ENCODE data around the gene APLP1. TPM values are rescaled to one million over a fixed set of nuclear protein-coding genes. Genes with fewer than 3 reads are reported as not detected.
"Not testable (repeated sequence)": the region's sequence is repeated elsewhere in the genome, so short reads cannot be mapped to it uniquely, and the experiment has no call there.

APLP1 gene
- total RNA-seq, 1 donor = not detected

DNA sequence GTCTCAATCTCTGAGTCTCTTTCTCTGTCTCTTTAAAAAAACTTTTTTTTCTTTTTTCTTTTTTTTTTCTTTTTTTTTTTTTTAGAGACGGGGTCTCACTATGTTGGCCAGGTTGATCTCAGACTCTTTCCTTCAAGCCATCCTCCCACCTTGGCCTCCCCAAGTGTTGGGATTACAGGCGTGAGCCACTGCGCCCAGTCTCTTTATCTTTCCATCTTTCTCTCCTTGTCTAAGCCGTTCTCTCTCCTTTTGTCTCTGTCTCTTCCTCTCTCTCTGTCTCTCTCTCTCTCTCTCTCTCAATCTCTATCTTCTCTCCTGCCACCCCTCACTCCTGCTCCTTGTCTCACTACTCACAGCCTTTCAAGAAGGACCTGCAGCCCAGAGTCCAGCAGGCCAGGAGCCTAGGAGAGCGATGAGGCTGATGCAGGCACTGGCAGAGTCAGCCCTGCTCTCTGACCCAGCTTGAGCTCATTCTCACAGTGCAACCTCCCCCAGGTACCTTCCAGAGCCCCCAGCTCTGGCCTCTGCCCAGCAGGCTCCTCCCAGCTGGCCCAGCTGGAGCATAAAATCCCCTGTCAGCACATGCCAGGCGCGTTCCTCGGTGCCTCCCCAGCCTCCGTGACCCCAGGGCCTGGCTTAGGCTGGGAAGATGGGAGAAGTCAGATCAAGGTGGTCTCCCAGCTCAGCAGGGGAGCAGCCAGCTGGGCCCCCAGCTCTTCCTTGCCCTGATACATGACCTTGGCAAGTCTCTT is 16.2 kb upstream of the APLP1 start, which contains the start of gene NPHS1:
TSS of gene NPHS1 (minus strand) at position 476 of the 752 bp plus-strand sequence. CDS start 667 bp downstream, outside the sequence.
- DNase-seq (ENCODE audit: low read depth in 2 of 3, low spot score in 2 of 3) = no peak

DNA sequence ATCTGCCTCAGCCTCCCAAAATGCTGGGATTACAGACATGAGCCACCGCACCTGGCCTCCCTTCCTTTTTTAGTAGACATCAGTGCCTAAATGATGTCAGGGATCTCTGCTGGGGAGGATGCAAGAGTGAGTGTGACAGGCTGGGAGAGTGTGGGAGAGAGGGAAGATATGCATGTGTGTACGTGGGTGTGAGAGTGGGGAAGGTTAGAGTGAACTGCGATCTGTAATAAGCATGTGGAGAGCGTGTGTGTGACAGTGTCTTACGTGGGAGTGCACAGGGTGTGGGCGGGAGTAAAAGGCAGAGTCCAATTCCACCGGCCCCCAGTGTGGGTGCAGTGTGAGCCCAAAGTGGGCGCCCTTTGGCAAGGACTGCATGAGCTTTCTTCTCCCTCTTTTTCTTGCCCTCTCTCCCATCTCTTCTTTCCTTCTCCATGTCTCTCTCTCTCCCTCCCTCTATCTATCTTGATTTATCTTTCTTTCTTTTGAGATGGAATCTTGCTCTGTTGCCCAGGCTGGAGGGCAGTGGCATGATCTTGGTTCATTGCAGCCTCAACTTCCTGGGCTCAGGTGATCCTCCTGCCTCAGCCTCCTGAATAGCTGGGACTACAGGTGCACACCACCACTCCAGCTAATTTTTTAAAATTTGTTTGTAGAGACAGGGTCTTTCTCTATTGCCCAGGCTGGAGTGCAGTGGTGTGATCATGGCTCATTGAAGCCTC is 15.2 kb upstream of the APLP1 start:
- no peak for DNase-seq (ENCODE audit: low read depth in 2 of 3, low spot score in 2 of 3)

DNA sequence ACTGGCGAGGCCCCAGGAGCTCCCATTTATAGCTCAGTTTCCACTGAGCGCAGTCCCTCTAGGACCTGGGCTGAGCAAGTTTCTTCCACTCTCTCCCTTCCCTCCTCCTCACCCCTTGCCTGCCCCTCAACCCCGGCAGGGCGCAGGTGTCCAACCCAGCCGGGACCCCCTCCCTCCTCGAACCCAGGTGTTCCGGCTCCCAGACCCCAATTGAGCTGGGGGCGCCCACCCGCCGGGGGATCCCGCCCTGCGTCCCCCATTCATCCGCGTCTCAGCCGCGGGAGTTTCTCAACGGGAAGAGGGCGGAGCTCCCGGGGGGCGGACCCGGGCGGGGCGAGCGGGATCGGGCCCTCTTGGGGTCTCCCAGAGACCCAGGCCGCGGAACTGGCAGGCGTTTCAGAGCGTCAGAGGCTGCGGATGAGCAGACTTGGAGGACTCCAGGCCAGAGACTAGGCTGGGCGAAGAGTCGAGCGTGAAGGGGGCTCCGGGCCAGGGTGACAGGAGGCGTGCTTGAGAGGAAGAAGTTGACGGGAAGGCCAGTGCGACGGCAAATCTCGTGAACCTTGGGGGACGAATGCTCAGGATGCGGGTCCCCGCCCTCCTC is 11.7 kb upstream of the APLP1 start, which contains the start of gene KIRREL2:
TSS of gene KIRREL2 (plus strand) at position 366 of the 604 bp plus-strand sequence. CDS start at position 575, 209 bp downstream.
- DNase-seq (ENCODE audit: low read depth in 2 of 3, low spot score in 2 of 3) = peak in 1 of 3 donors; percentile 32

DNA sequence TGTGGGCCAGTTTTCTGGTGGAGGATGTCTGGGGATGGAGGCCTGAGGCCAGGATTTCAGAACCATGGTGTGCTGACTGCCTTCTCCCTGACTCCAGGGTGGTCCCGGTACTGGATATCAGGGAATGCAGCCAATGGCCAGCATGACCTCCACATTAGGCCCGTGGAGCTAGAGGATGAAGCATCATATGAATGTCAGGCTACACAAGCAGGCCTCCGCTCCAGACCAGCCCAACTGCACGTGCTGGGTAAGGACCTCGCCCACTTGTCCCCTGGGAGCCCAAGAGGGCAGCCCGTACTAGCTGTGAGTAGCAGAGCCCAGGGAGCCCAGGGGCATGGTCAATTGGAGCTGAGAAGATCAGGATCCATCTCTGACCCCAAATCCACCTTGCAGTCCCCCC is 10.1 kb upstream of the APLP1 start:
- no peak for DNase-seq (ENCODE audit: low read depth in 2 of 3, low spot score in 2 of 3)

DNA sequence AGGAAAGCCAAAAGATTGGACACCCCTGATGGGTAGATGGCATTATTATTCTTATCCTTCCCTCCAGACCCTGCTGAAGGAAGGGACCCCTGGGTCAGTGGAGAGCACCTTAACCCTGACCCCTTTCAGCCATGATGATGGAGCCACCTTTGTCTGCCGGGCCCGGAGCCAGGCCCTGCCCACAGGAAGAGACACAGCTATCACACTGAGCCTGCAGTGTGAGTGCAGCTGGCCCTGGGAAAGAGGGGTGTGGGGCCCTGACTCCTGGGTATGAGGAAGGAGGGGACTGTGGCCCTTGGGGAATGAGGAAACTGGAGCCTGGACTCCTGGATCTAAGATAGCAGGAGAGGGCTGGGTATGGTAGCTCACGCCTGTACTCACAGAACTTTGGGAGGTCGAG is 9.0 kb upstream of the APLP1 start:
- no peak for DNase-seq (ENCODE audit: low read depth in 2 of 3, low spot score in 2 of 3)

DNA sequence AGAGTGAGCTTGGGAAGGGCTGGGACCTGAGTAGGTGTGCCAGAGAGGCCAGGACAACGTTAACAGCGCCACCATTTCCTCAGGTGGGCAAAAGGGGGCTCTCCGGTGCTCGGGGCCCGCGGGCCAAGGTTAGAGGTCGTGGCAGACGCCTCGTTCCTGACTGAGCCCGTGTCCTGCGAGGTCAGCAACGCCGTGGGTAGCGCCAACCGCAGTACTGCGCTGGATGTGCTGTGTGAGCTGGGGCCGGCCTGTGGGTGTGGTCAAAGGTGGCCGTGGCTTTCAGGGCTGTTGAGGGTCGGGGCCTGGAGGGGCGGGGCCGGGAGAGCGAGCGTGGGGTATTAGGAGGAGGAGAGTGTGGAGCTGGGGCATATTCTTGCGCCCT is 7.9 kb upstream of the APLP1 start:
- no peak for DNase-seq (ENCODE audit: low read depth in 2 of 3, low spot score in 2 of 3)

DNA sequence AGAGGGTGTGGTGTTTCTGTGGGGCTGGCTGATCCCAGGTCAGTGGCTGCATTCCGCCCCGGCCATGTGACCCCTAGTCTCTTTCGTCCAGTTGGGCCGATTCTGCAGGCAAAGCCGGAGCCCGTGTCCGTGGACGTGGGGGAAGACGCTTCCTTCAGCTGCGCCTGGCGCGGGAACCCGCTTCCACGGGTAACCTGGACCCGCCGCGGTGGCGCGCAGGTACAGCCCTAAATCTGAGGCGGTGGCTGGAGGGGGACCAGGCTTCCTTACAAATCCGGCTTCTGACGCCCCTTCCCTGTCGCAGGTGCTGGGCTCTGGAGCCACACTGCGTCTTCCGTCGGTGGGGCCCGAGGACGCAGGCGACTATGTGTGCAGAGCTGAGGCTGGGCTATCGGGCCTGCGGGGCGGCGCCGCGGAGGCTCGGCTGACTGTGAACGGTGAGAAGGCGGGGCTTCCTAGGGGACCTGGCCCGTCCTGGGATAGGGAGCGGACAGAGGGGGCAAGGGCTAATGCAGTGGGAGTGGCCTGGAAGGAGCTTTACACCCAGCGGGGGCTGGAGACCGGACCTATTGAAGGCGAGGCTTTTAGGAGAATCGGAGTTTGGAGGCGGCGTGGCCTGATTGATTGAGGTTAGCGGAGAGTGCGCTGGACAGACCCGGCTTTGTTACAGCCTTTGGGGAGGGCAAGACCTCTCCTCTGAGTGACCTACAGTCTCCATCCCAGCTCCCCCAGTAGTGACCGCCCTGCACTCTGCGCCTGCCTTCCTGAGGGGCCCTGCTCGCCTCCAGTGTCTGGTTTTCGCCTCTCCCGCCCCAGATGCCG is 7.3 kb upstream of the APLP1 start:
- DNase-seq (ENCODE audit: low read depth in 2 of 3, low spot score in 2 of 3) = no peak

DNA sequence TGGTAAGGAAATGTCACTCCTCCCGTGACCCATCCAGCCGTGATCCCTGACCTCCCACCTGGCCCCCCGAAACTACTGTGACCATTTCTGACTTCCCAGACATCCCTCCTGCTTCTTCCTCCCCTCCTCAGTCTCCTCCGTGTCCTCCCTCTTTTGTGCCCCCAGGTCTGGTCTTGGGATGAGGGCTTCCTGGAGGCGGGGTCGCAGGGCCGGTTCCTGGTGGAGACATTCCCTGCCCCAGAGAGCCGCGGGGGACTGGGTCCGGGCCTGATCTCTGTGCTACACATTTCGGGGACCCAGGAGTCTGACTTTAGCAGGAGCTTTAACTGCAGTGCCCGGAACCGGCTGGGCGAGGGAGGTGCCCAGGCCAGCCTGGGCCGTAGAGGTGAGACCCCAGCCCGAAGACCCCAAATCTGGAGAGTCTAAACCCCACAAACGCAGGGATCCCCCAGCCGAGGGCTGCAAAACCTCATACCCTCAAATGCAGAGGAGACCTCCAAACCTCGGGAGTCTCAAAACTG is 6.7 kb upstream of the APLP1 start:
- DNase-seq (ENCODE audit: low read depth in 2 of 3, low spot score in 2 of 3) = no peak

DNA sequence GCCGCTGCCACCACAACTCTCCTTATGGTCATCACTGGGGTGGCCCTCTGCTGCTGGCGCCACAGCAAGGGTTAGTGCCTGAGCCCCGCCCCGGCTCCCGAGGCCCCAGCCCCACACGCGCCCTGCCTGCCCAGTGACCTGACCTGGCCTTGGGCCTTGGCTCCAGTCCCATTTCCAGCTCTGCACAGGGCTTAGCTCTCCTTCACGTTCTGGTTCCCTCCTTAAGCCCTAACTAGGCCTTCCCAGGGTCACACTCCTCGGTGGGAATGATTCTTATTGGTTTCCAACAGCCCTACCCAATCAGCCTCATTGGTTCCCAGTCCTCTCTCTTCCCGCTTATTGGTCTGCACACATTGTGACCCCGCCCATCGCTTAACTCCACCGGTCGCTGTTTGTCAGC is 5.8 kb upstream of the APLP1 start:
- DNase-seq (ENCODE audit: low read depth in 2 of 3, low spot score in 2 of 3) = no peak

DNA sequence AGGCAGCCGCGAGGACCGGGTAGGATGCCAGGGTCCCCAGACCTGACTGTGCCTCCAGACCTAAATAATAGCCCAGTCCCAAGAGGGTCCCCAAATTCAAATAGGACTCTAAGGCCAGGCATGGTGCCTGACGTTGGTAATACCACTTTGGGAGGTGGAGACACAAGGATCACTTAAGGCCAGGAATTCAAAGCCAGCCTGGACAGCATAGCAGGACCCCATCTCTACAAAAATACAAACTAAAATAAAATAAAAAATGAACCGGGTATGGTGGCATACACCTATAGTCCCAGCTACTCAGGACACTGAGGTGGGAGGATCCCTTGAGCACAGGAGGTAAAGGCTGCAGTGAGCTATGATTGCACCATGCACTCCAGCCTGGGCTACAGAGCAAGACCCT is 5.4 kb upstream of the APLP1 start:
- DNase-seq (ENCODE audit: low read depth in 2 of 3, low spot score in 2 of 3) = no peak

DNA sequence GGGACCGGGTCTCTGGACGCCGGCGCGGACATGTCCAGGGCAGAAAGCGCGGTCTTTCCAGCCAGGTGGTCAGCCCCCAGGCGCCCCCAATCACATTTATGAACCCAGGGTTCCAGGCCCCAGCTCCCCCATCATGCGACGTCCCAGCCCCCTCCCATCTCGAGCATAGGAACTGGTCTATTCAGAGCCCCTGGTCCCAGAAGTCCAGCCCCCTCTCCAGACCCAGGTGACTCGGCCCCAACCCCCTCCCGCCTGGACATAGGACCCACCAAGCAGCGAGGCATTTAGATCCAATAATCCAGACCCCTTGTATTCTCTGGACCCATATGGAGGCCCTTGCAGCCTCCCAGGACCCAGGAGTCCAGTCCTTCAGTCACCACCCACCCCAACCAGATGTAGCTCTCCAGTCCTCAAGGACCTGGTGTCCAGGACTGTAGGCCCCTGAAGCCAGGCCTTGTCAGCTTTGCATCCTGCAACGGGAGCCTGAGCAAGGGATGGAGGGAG is 501 bp downstream of the APLP1 start:
- no peak for DNase-seq (ENCODE audit: low read depth in 2 of 3, low spot score in 2 of 3)

DNA sequence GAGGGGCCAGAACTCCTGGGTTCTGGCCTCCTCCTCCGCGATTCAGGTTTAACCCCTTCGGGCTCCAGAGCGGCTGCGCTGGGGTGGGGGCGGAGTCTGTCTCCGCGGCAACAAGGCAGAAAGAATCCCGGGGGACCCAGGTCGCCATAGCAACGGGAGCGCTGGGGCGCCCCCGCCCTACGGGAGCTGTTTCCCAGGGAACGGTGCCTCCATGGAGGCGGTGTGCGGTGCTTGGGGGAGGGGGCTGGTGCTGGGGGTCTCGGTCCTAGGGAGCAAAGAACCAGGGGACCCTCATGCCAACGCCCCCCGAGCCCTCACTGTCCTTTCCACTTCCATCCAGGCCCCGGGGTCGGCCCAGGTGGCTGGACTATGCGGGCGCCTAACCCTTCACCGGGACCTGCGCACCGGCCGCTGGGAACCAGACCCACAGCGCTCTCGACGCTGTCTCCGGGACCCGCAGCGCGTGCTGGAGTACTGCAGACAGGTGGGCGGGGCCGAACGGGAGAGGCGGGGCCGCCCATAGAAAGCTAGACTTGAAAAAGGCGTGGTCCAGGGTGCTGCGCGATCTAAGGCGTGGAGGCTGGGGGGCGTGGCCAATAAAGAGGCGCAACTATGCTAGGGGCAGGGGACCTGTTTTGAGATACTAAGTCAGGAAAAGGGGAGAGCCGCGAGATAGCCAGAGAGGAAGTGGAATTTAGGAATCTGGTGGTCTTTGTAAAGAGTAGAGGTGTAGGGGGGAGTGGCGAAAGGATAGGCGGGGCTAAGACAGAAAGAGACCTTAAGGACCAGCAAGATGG is 1.2 kb downstream of the APLP1 start:
- peak; percentile 39 to 85 (median 80) for DNase-seq (ENCODE audit: low read depth in 2 of 3, low spot score in 2 of 3)

DNA sequence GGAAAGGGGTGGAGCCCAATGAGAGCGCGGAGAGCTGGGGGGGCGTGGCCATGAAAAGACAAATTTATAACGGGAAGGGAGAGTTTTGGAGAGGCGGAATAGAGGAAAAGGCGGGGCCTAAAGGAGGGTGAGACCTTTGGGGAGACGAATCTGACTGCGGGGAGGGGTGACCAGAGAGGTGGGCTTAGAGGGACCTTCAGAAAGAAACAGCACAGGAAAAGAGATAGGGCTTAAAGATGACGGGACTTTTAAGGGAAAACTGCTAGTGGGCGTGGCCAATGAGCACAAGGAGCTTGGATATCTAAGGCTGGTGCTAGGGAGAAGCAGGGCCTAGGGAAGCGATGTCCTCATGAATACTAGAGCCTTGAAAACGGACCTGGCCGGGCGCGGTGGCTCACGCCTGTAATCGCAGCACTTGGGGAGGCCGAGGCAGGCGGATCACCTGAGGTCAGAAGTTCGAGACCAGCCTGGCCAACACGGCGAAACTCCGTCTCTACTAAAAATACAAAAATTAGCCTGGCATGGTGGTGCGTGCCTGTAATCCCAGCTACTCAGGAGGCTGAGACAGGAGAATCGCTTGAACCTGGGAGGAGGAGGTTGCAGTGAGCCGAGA is 1.9 kb downstream of the APLP1 start:
- not testable (repeated sequence) for DNase-seq (ENCODE audit: low read depth in 2 of 3, low spot score in 2 of 3)

DNA sequence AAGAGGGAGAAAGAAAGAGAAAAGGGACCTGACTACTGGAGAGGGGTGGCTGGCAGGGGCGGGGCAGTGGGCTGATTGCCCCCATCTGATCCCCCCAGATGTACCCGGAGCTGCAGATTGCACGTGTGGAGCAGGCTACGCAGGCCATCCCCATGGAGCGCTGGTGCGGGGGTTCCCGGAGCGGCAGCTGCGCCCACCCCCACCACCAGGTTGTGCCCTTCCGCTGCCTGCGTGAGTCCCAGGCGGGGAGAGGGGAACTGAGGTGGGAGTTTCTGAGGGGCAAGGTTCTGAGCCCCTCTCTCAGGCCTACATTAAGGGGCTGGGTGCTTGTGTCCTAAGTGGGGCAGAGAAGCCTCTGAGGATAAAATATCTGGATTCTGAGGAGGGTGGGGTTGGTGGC is 2.4 kb downstream of the APLP1 start:
- no peak for DNase-seq (ENCODE audit: low read depth in 2 of 3, low spot score in 2 of 3)

DNA sequence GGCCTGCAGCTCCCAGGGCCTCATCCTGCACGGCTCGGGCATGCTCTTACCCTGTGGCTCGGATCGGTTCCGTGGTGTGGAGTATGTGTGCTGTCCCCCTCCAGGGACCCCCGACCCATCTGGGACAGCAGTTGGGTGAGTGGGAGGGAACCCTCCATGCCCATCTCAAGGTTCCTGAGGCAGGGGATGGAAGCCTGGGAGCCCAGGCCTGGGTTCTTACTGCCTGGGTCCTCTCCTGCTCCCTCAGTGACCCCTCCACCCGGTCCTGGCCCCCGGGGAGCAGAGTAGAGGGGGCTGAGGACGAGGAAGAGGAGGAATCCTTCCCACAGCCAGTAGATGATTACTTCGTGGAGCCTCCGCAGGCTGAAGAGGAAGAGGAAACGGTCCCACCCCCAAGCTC is 3.2 kb downstream of the APLP1 start:
- no peak for DNase-seq (ENCODE audit: low read depth in 2 of 3, low spot score in 2 of 3)

DNA sequence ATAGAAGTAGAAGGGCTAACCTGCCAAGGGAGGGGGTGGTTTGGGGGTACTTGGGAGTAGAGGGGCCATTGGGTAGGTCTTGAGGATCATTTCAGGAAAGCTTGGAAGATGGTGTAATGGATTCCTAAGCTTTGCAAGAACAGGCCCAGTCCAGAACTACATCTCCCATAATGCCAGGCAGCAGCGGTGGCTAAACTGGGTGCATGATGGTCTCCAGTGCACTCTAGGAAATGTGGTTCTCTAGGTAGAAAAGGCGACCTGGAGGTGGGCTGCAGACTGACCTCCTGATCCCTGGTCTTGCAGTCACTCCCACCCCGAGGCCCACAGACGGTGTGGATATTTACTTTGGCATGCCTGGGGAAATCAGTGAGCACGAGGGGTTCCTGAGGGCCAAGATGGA is 3.8 kb downstream of the APLP1 start:
- no peak for DNase-seq (ENCODE audit: low read depth in 2 of 3, low spot score in 2 of 3)

DNA sequence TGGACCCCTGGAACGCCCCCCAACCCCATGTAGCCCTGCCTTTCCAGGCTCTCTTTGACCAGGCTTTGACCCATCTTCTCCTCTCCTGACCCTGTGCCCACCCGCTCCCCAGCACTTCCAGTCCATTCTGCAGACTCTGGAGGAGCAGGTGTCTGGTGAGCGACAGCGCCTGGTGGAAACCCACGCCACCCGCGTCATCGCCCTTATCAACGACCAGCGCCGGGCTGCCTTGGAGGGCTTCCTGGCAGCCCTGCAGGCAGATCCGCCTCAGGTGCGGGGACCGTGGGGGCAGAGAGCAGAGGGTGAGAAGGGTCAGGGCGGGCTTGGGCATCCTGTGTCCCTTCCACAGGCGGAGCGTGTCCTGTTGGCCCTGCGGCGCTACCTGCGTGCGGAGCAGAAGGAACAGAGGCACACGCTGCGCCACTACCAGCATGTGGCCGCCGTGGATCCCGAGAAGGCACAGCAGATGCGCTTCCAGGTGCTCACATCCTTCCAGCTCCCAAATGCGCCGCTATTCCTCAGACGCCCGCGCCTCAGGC is 6.1 kb downstream of the APLP1 start:
- no peak for DNase-seq (ENCODE audit: low read depth in 2 of 3, low spot score in 2 of 3)

DNA sequence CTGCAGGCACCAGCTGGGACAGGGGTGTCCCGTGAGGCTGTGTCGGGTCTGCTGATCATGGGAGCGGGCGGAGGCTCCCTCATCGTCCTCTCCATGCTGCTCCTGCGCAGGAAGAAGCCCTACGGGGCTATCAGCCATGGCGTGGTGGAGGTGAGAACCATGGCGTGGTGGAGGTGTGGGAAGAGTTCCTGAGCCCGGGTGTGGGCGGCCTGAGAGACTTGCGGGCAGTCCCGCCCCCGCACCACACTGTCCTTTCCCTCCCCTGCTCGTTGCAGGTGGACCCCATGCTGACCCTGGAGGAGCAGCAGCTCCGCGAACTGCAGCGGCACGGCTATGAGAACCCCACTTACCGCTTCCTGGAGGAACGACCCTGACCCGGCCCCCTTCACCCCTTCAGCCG is 10.7 kb downstream of the APLP1 start:
- no peak for DNase-seq (ENCODE audit: low read depth in 2 of 3, low spot score in 2 of 3)

DNA sequence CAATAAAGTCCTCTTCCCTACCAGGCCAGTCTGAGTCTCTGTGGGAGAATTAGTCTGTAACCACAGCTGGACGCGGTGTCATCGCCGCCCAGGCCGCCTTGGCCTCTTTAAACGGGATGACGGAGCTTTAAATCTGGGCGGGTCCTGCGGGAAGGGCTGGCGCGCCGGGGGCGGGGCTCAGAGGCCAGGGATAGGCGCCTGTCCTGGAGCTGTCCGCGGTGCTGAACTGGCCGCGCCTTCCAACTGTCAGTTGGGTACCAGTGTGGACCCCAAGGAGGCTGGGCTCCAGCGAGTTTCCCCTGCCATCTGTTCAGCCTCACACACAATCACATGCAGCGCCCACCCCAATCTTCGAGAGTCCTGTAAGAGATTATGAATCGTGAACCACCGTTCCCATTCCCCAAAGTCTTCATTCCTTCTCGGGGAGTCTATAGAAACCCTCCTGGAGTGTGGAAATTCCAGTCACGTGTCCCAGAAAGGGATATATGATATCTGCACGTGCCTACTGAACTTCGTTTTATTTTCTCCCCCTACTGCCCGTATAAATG is 11.5 kb downstream of the APLP1 start:
- peak; percentile 44 to 88 (median 86) for DNase-seq (ENCODE audit: low read depth in 2 of 3, low spot score in 2 of 3)
